ENCODE measurements around the gene SFT2D3. TPM values are rescaled to one million over a fixed set of nuclear protein-coding genes. Genes with fewer than 3 reads are reported as not detected.

Gene SFT2D3
- polyA plus RNA-seq, 2 of the 4 experiments (the other 2 are of a cell fraction): 4.5 to 10.4 TPM

GRCh38 chr2:127721978-127722355 is 20.7 kb downstream of the SFT2D3 start:
- POLR2A ChIA-PET: no interaction called here
- no peak overlapping the region for H3K4me3 ChIP-seq
- ATAC-seq (no peak), DNase-seq (ENCODE audit: low read depth in 1 of 2, low spot score in 1 of 2) (no peak), FAIRE-seq (no peak)
- no peak overlapping the region for H3K4me2 ChIP-seq
- H3K4me1 ChIP-seq: no peaks in the 10 kb centered on the region; the same call in 2 of the 3 replicates
- no peak for TF ChIP-seq MAZ (IDR thresholded peaks at IDR 0.05; ENCODE audit: borderline replicate concordance, low read depth, low read length)
- no peak for TF ChIP-seq CTCF (IDR thresholded peaks at IDR 0.05)
- TF ChIP-seq BHLHE40 (IDR thresholded peaks at IDR 0.05; ENCODE audit: low read depth, low read length): no peak
- no peak for TF ChIP-seq TFCP2L1 (CRISPR knock-in tag; IDR thresholded peaks at IDR 0.05)
- TF ChIP-seq FOSL2 (IDR thresholded peaks at IDR 0.05): no peak
- TF ChIP-seq FOSL2 (CRISPR knock-in tag; IDR thresholded peaks at IDR 0.05): peak; percentile 56
- CTCF ChIA-PET: no interaction called here
- WGBS (ENCODE audit: missing lambda C conversion rate): 72% methylated on average over 2 of the region's 2 CpGs
- H3K27ac ChIP-seq: no peak overlapping the region
- H3K9me3 ChIP-seq: no peaks in the 10 kb centered on the region

GRCh38 chr2:127722807-127723206 is 21.5 kb downstream of the SFT2D3 start:
- Histone ChIP-seq H3K27ac (no peak overlapping the region), H3K4me3 (no peak overlapping the region), H3K9me3 (no peaks in the 10 kb centered on the region), H3K4me2 (no peak overlapping the region), H3K4me1 (no peaks in the 10 kb centered on the region; the same call in 2 of the 3 replicates)
- ChIA-PET CTCF (no interaction called here), POLR2A (no interaction called here)
- FAIRE-seq (no peak), ATAC-seq (no peak), DNase-seq (ENCODE audit: low read depth in 1 of 2, low spot score in 1 of 2) (no peak)
- 90% methylated on average over 3 of the region's 3 CpGs for WGBS (ENCODE audit: missing lambda C conversion rate)
- TF ChIP-seq HOXB5 (CRISPR knock-in tag; IDR thresholded peaks at IDR 0.05) (no peak), CTCF (IDR thresholded peaks at IDR 0.05) (no peak), MAX (IDR thresholded peaks at IDR 0.05) (no peak), CHD4 (IDR thresholded peaks at IDR 0.05; ENCODE audit: borderline replicate concordance) (no peak), RARB (CRISPR knock-in tag; IDR thresholded peaks at IDR 0.05) (no peak), BHLHE40 (IDR thresholded peaks at IDR 0.05; ENCODE audit: low read depth, low read length) (no peak), RCOR1 (IDR thresholded peaks at IDR 0.05; ENCODE audit: low read depth, low read length) (no peak), RNF2 (IDR thresholded peaks at IDR 0.05; ENCODE audit: borderline replicate concordance, low read depth) (no peak), EHMT2 (IDR thresholded peaks at IDR 0.05; ENCODE audit: low read depth) (no peak), REST (IDR thresholded peaks at IDR 0.05) (no peak), EP300 (IDR thresholded peaks at IDR 0.05) (no peak), ZC3H11A (IDR thresholded peaks at IDR 0.05) (no peak), JUN (IDR thresholded peaks at IDR 0.05) (no peak), PHF8 (IDR thresholded peaks at IDR 0.05; ENCODE audit: borderline replicate concordance, low read depth) (no peak), SMC3 (IDR thresholded peaks at IDR 0.05) (no peak), RFX5 (IDR thresholded peaks at IDR 0.05) (no peak), TP53 (CRISPR knock-in tag; IDR thresholded peaks at IDR 0.05) (no peak)
